Mesothelial cell of epicardium (in vitro differentiated cells): ENCODE measurements around the gene GNAO1. TPM values are rescaled to one million over a fixed set of nuclear protein-coding genes. Genes with fewer than 3 reads are reported as not detected.

Experiments used
- DNase-seq, 2 experiments: peaks; one replicate each; pipeline ENCODE4 v3.0.0; 2021; ENCODE audit warnings: low spot score in 2 of 2; ENCODE audit not compliant: unreplicated experiment in 2 of 2
- H3K27ac Mint-ChIP-seq: 2 replicates; pipeline ENCODE4 v1.8.0; 2021; ENCODE audit warnings: mixed read lengths
- H3K27me3 Mint-ChIP-seq: 2 replicates; pipeline ENCODE4 v1.8.0; 2021; ENCODE audit warnings: low read depth, mixed read lengths
- H3K36me3 Mint-ChIP-seq: 2 replicates; pipeline ENCODE4 v1.8.0; 2021; ENCODE audit warnings: mixed read lengths
- H3K4me1 Mint-ChIP-seq: 2 replicates; pipeline ENCODE4 v1.8.0; 2021; ENCODE audit warnings: mixed read lengths
- H3K4me3 Mint-ChIP-seq: 2 replicates; pipeline ENCODE4 v1.8.0; 2021; ENCODE audit warnings: mild to moderate bottlenecking, moderate library complexity, mixed read lengths
- H3K9me3 Mint-ChIP-seq: 2 replicates; pipeline ENCODE4 v1.8.0; 2021; ENCODE audit warnings: mixed read lengths
- total RNA-seq: library from RNA; stranded (reverse); gene quantifications from 3 replicates; pipeline ENCODE4 v1.2.1, GENCODE V29; 2021
- TF ChIP-seq, protein P1 (sequence below): fragments of 200-600 bp; sonication (generic); IDR thresholded peaks from one replicate; pipeline ENCODE4 v1.5.0; 2021; ENCODE audit warnings: antibody characterized with exemption; ENCODE audit not compliant: unreplicated experiment

Gene GNAO1
- total RNA-seq, 1 donor from 2014 or later = 3.3 TPM

DNA sequence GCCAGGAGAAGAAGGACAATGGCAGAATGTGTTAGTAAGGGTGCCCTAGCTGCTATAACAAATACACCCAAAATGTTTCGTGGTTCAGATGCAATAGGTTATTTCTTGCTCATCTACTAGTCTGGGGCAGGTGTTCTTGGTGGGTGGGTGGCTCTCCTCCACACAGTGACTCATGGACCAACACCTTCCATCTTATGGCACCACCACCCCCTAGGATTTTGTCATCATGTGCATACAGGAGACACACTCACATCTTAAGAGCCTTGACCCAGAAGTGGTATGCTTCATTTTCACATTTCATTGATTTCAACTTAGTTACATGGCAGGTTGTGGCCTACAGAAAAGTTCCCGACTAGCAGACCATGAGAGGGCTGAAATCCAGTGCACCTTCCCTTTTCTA is 119.4 kb downstream of the GNAO1 start:
- H3K27ac Mint-ChIP-seq = no peak overlapping the region
- no peaks in the 10 kb centered on the region for H3K9me3 Mint-ChIP-seq
- H3K4me3 Mint-ChIP-seq = no peak overlapping the region
- no peak for DNase-seq
- H3K4me1 Mint-ChIP-seq = peaks cover 9% of the 10 kb centered on the region
- peaks cover 4% of the 10 kb centered on the region for H3K27me3 Mint-ChIP-seq
- no peaks in the 10 kb centered on the region for H3K36me3 Mint-ChIP-seq
- TF ChIP-seq, protein P1, sequence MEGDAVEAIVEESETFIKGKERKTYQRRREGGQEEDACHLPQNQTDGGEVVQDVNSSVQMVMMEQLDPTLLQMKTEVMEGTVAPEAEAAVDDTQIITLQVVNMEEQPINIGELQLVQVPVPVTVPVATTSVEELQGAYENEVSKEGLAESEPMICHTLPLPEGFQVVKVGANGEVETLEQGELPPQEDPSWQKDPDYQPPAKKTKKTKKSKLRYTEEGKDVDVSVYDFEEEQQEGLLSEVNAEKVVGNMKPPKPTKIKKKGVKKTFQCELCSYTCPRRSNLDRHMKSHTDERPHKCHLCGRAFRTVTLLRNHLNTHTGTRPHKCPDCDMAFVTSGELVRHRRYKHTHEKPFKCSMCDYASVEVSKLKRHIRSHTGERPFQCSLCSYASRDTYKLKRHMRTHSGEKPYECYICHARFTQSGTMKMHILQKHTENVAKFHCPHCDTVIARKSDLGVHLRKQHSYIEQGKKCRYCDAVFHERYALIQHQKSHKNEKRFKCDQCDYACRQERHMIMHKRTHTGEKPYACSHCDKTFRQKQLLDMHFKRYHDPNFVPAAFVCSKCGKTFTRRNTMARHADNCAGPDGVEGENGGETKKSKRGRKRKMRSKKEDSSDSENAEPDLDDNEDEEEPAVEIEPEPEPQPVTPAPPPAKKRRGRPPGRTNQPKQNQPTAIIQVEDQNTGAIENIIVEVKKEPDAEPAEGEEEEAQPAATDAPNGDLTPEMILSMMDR = no peak

DNA sequence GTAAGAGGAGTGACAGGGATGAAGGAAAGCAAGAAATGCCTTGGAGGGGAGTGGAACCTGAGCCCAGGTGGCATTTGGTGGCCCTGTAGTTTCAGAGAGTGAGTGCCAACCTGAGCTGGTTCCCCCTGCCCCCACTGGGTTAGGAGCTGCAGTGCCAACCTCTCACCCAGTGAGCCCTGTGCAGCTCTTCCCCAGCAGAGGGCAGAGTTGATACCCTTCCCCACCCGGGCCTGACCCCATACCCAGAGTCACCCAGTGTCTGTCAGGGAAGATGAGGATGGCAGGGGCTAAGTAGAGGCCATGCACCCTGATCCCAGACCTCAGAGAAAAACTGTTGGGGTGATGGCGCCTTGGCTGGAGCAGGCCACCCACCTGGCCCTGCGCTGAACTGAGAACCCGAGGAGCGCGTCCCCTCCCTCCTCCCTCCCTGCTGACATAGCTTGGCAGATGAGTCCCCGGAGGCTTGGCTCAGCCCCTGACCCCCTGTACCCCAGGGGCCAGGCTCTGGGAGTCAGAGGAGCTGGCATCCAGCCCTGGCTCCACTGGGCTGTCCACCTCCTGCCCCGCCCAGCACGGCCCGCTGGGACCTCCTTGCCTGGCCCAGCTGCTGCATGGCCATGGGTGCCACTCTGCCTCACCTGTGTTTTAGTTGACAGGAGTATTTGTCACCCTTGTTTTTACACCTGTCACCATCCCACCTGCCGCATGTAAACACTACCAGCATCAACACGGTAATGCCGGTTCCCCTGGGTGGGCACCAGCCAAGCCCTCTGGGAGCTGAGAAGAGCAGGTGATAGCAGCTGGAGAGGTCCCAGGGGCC is 120.1 kb downstream of the GNAO1 start:
- peaks cover 3% of the 10 kb centered on the region for H3K4me1 Mint-ChIP-seq
- DNase-seq = no peak
- H3K27me3 Mint-ChIP-seq = peaks cover 5% of the 10 kb centered on the region
- TF ChIP-seq, protein P1 = no peak
- no peak overlapping the region for H3K4me3 Mint-ChIP-seq
- no peaks in the 10 kb centered on the region for H3K36me3 Mint-ChIP-seq
- no peaks in the 10 kb centered on the region for H3K9me3 Mint-ChIP-seq
- H3K27ac Mint-ChIP-seq = no peak overlapping the region

DNA sequence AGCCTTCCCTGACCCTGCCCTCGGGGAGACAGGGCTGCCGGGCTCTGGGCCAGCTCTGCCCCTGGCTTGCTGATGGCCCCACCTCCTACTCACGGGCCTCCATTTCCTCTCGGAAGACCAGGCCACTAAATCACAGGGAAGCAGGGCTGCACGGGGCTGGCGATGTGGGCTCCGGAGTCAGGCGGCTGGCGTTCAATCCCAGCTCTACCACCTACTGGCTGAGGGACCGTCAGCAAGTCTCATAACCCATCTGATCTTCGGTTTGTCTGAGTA is 120.7 kb downstream of the GNAO1 start:
- no peaks in the 10 kb centered on the region for H3K36me3 Mint-ChIP-seq
- no peaks in the 10 kb centered on the region for H3K9me3 Mint-ChIP-seq
- TF ChIP-seq, protein P1 = no peak
- peaks cover 8% of the 10 kb centered on the region for H3K27me3 Mint-ChIP-seq
- DNase-seq = no peak
- no peaks in the 10 kb centered on the region for H3K4me1 Mint-ChIP-seq
- H3K27ac Mint-ChIP-seq = no peak overlapping the region
- H3K4me3 Mint-ChIP-seq = no peak overlapping the region

DNA sequence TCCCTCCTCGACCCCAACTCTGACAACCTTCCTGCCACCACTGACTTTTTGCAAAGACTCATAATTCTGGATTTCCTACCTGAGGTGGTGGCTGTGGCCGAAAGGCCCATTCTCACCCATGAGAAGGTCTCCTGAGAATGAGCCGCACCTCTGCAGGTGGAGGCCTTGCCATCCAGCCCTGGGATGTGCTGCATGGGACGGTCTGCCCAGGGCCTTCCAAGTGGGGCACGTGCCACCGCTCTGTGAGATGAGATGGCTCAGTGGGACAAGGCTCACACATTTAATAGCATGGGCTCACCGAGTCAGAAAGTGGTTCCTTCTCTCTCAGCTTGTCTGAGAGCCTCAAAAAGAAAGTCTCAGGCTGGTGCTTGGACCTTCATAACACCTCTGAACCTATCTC is 121.3 kb downstream of the GNAO1 start:
- Mint-ChIP-seq H3K36me3 (no peaks in the 10 kb centered on the region), H3K9me3 (no peaks in the 10 kb centered on the region), H3K27ac (no peak overlapping the region), H3K4me1 (no peaks in the 10 kb centered on the region), H3K4me3 (no peak overlapping the region), H3K27me3 (peaks cover 13% of the 10 kb centered on the region)
- TF ChIP-seq, protein P1 = no peak
- DNase-seq = no peak

DNA sequence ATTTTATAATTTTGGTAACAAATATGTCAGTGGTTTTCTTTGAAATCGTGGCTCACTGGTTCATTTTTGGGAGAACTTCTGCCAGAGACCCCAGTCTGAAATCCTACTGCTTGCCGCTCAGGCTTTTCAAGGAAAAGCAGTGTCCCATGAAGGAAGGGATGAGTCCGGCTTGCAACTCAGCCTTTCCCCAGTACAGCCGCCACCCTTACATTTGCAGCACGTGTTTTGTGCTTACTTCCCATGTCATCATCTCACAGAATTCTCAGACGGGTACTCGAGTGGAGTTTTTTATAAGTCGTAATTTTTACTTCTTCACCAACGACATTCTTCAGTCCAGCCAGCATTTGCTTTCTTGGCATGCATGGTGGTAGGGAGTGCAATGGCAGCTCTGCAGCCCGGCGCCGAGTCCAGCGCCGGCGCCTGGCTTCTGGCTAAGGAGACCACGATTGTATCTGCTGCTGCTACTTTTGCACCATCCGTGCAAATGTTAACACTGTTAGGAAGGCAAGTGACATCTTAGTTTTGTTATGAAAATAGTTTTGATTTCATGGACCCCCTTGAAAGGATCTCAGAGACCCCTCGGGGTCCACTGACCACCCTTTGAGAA is 123.1 kb downstream of the GNAO1 start:
- Mint-ChIP-seq H3K4me1 (peaks cover 2% of the 10 kb centered on the region), H3K9me3 (no peaks in the 10 kb centered on the region), H3K27ac (no peak overlapping the region), H3K27me3 (peaks cover 10% of the 10 kb centered on the region), H3K36me3 (no peaks in the 10 kb centered on the region), H3K4me3 (no peak overlapping the region)
- TF ChIP-seq, protein P1 = no peak
- no peak for DNase-seq
